ENCODE measurements around the gene ZFP36L2.
A peak's percentile ranks its signal among the peaks of the same experiment; 100 is the strongest.

ZFP36L2 gene

GRCh38 chr2:43176449-43176848 lies 50.0 kb downstream of the ZFP36L2 start:
- Histone ChIP-seq H3K4me1 (ENCODE audit: insufficient read depth, low read length) (peaks cover 24% of the 10 kb centered on the region), H2AFZ (ENCODE audit: low read depth, low read length) (no peak overlapping the region), H3K9me3 (ENCODE audit: low read length) (no peaks in the 10 kb centered on the region), H3K36me3 (ENCODE audit: insufficient read depth, low read length) (no peaks in the 10 kb centered on the region), H3K4me3 (ENCODE audit: low read length) (no peak overlapping the region), H3K27me3 (ENCODE audit: insufficient read depth, low read length) (no peaks in the 10 kb centered on the region)

- no peak overlapping the region for H3K4me3 ChIP-seq (ENCODE audit: low read length)
- H2AFZ ChIP-seq (ENCODE audit: low read depth, low read length) = no peak overlapping the region
- no peaks in the 10 kb centered on the region for H3K36me3 ChIP-seq (ENCODE audit: insufficient read depth, low read length)
- H3K27me3 ChIP-seq (ENCODE audit: insufficient read depth, low read length) = no peaks in the 10 kb centered on the region
- peaks cover 24% of the 10 kb centered on the region for H3K4me1 ChIP-seq (ENCODE audit: insufficient read depth, low read length)
- H3K9me3 ChIP-seq (ENCODE audit: low read length) = no peaks in the 10 kb centered on the region
Observed at GRCh38 chr2:43175876-43176275, 50.5 kb downstream of the ZFP36L2 start.

- H3K4me1 ChIP-seq (ENCODE audit: insufficient read depth, low read length) = peaks cover 24% of the 10 kb centered on the region
- peak overlapping the region; percentile 90 for H2AFZ ChIP-seq (ENCODE audit: low read depth, low read length)
- no peaks in the 10 kb centered on the region for H3K9me3 ChIP-seq (ENCODE audit: low read length)
- no peaks in the 10 kb centered on the region for H3K36me3 ChIP-seq (ENCODE audit: insufficient read depth, low read length)
- no peaks in the 10 kb centered on the region for H3K27me3 ChIP-seq (ENCODE audit: insufficient read depth, low read length)
- H3K4me3 ChIP-seq (ENCODE audit: low read length) = no peak overlapping the region
Observed at GRCh38 chr2:43175020-43175441, 51.4 kb downstream of the ZFP36L2 start.

- H3K4me1 ChIP-seq (ENCODE audit: insufficient read depth, low read length) = peaks cover 24% of the 10 kb centered on the region
- H3K4me3 ChIP-seq (ENCODE audit: low read length) = peak overlapping the region; percentile 37
- peak overlapping the region; percentile 90 for H2AFZ ChIP-seq (ENCODE audit: low read depth, low read length)
- no peaks in the 10 kb centered on the region for H3K36me3 ChIP-seq (ENCODE audit: insufficient read depth, low read length)
- H3K27me3 ChIP-seq (ENCODE audit: insufficient read depth, low read length) = no peaks in the 10 kb centered on the region
- no peaks in the 10 kb centered on the region for H3K9me3 ChIP-seq (ENCODE audit: low read length)
Observed at GRCh38 chr2:43174368-43174916, 52.0 kb downstream of the ZFP36L2 start.

All from neuron (in vitro differentiated cells).